HG03342 (cell line): ENCODE results near the gene NEFH.

Experiments used
- ATAC-seq: cut with Tn5 transposase; IDR thresholded peaks from one replicate; pipeline ENCODE4 v1.9.1; 2021; ENCODE audit warnings: mild to moderate bottlenecking, moderate library complexity; ENCODE audit not compliant: unreplicated experiment

The NEFH gene

DNA sequence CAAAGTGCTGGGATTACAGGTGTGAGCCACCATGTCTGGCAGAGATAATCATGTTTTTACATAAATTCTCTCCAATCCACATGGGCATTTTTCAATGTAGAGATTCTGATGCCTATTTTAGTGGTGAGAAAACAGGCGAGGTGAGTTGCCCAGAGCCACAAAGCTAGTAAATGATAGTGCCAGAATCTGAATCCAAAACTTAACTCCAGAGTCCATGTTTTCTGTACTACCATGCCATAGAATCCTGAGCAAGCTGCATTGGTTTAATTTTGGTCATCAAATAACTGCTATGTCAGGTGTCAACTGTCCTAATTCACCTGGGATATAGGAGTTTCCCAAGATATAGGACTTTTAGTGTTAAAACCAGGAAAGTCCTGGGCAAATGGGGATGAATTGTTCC lies 13.6 kb downstream of the NEFH start:
- ATAC-seq: no peak

DNA sequence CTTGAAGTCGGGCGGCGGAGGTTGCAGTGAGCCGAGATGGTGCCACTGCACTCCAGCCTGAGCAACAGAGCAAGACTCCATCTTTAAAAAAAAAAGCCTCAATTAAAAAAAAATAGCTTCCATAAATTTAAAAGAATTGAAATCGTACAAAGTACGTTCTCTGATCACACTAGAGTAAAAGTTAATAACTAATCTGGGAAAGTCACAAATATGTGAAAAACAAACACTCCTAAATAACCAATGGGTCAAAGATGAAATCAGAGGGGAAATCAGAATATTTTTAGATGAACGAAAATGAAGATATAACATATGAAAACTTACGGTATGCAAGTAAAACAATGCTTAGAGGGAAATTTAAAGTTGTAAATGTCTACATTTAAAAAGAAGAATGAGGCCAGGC lies 19.8 kb downstream of the NEFH start:
- ATAC-seq: no peak

DNA sequence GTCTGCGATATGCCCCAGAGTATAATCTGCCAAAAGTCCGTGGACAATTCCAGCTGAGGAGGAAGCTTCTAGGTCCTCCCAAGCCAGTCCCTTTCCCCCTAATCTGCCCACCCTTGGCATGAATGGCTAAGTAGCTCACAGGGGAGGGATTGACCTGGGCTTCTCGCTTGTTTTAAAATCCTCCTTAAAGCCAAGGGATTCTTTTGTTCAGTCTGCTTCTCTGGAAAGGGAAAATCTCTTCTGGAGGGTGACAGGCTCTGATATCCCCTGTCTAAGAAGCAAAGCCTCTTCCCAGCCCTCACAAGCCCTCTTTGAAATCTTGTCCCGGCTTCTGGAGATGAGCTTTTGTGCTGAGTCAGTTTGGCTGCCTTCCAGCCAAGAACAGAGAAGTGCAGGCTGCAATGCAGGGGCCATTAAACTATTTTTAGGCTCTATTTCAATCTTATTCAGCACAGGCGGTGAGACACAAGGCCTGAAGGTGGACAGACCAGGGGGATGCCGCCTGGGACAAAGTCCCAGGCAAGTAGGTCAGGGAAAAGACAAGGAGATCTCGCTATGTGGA lies 23.9 kb downstream of the NEFH start:
- no peak for ATAC-seq

DNA sequence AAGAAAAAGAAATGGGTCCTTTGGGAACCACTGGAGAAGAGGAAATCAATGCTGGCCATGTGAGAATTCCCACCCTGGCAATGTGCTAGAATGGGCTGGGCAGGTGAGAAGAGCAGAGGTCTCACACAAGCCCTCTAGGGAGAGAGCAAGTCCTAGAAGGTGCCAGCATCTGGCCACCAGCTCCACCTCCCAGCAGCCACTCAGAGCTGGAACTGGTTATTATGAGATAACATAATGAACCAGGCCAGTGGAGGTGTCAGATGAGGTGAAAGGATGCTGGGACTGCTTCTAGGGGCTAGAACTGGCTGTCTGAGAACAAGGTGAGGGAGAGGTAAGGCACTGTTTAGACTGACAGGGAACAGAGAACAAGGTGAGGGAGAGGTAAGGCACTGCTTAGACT lies 29.3 kb downstream of the NEFH start:
- ATAC-seq: no peak

DNA sequence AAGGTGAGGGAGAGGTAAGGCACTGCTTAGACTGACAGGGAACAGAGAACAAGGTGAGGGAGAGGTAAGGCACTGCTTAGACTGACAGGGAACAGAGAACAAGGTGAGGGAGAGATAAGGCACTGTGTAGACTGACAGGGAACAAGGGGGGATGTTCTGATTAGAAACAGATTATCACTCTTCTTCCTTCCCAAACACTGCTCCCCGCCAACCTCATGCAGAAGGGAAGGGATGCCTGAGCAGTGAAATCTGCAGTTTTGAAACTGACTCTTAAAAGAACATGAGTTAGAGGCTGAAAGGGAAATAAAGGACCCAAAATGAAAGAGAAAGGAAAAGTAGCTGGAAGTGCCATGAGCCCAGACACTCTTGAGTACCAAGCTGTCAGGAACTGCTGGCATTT lies 29.8 kb downstream of the NEFH start:
- ATAC-seq: no peak

DNA sequence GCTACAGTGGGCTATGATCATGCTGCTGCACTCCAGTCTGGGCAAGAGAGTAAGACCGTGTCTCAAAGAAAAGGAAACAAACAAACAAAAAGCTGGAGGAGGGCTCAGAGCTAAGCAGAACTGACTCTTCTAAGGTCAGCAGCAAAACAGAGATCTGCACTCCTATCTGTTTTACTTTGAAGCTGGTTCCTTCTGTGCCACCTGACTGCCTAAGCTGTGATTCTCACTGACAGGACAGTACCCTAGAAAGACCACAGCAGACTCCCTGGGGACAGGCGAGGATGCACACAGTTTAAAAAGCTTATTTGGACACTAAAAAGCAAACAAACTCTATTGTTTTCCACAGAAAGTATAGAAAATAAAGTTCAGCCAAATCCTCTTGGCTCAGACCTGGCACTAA lies 30.5 kb downstream of the NEFH start:
- ATAC-seq: no peak

DNA sequence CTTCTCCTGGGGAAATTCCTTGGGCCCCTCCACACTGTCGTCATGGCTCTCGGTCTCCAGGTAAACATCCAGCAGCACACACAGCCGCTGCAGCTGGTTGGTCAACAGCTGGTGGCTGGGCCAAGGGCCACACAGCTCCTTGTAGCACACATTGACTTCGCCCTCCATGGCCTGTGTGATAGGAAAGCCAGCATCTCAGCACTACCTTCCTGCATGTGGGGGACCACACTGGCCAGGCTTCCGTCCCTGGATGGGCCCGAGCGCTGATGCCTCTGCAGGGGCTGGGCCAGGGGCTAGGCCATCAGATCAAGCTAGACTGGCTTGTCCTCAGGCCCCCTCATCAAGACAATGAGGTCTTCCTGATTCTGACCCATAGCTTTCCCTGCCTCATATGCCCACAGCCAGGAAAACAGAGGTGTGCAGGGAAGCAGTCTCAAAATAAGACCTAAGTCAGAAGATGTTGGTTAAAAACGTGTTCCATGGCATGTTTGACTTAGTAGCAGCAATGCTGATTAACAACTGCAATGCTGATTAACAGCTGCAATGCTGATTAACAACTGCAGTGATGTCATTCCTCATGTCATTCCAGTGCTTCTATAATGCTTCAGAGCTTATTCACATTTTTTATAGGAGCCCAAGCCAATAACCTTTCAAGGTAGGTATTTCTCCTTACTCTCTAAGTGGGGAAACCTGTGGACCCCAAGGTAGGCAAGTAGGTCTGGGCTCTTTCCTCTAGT lies 31.3 kb downstream of the NEFH start:
- ATAC-seq: no peak

DNA sequence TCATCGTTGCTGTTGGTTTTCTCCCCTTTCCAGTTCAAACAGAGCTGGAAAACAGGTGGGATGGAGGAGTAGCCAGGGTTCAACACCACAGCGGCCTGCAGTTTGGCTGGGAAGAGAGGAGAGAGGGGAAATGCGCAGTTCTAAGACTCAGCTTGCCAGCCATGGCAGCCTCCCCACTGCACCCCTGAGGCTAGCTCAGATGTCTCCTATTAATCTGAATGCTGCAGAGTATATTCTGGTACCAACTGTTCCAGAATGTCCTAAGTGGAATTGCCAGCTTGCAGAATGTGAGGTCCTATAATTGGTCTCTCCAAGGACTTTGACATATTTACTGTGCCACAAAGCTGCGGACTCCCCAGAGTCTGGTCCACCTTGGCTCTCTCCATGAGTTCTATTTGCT lies 32.0 kb downstream of the NEFH start:
- no peak for ATAC-seq

DNA sequence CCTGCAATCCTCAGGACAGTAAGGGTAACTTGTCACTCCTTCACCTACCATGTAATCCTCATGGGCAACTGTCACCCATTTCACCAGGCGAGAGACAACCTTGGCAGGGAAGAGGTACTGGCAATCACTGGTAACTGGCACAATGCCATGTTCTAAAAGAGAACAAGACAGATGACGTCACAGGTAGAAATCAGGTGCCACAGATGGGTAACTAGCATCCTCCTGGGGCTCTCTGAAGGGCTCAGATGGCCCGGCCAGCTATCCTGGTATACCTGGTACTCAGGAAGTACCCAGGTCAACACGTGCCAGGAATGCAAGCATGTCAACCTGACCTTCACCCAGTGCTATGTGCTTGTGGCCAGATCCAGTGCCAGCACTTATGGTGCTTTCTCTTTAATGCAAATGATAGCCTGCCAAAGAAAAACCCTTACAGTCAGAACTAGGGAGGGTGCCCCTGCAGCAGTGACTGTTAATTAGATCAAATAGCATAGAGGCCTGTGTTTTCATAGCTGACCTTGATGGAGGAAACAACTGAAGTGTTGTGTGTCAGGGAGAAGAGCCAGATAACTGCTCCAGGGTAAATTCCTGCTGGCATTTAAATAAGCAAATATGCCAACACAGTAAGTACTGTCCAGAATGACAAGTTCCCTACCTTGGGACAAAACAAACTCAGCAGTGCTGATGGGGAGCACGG lies 37.3 kb downstream of the NEFH start:
- no peak for ATAC-seq

DNA sequence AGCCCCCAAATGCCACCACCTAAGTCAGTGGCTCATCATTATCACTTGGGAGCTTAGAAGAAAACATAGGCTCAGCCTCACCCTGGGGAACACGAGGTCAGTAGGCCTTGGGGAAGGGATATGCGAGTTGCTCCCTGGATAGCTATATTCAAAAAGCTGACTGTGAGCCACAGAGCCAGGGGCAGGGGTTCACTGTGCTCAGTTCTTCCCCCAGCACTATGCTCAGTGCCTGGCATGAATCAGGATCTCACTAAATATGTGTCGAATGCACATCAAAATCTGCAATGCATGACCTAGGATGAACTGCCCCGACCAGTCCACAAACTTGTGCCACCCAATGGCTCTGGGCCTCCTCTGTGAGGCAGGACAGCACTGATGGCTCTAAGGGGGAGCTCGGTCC lies 38.4 kb downstream of the NEFH start:
- ATAC-seq: no peak

DNA sequence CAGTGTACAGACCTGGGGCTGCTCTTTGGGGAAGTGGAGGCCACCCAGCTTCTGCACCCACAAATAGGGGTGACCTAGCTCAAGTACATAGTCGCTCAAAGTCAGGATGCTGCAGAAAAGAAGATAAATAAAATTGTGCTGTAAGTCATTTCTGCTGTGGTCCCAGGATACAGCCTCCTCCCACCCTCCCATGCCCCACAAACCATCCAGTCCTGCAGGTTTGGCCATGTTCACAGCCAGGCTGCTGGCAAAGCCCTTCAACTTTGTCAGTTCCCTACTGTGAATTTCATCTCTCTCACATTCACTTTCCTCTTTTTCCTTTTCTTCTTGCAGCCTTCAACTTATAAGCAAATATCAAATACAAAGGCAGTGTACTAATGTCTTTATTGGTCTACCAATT lies 40.0 kb downstream of the NEFH start:
- no peak for ATAC-seq

DNA sequence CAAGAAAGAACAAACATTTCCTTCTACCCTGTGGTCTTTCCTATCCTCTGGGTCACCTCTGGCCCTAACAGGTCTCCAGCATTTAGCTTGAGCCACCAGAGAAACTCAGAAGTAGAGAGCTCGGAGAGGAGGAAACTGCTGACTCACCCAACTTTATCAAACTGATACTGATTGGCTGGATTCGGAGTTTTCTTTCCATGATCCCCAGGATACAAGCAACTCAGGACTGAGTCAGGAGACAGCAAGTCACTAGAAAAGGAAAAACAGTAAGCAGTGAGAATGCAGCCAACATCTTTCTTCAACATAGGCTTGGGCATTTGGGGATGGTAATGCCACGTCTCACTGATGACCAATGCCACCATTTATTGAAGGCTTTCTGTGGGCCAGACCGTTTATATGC lies 40.8 kb downstream of the NEFH start:
- ATAC-seq: no peak

DNA sequence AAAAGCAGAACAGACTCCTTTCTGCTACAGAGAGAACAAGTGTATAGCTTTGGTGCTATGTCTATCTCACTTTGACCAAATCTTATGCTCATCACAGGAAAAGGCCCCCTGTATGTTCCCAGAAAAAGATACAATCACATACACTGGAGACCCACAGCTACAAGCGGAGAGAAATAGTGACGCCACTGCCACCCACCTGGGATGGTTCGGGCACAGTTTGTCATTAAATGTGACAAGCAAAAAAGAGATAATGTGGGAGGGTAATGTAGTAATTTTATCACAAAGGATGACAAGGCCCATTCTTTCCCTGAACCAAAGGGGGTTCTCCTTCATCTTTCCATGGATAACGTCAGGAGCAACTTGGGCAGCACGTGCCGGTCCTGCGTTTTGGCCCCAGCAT lies 41.5 kb downstream of the NEFH start:
- no peak for ATAC-seq

DNA sequence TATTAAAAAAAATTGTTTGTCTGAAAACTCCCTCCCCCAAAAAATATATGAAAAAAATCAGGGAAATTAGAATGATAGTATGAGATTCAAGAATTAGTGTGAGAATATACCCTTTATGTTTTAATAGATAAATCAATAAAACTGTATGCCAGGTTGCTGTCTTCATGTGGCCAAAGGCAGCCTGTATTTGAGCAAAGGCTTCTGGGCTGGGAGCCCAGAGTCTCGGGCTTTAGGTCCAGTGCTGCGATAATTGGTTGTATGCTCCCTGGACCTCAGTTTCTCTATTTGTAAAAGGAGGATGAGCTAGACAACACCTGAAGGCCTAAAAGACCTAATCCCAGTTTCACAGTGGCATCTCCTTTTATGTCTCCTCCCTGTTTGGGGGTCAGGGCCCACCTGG lies 43.7 kb downstream of the NEFH start:
- no peak for ATAC-seq

DNA sequence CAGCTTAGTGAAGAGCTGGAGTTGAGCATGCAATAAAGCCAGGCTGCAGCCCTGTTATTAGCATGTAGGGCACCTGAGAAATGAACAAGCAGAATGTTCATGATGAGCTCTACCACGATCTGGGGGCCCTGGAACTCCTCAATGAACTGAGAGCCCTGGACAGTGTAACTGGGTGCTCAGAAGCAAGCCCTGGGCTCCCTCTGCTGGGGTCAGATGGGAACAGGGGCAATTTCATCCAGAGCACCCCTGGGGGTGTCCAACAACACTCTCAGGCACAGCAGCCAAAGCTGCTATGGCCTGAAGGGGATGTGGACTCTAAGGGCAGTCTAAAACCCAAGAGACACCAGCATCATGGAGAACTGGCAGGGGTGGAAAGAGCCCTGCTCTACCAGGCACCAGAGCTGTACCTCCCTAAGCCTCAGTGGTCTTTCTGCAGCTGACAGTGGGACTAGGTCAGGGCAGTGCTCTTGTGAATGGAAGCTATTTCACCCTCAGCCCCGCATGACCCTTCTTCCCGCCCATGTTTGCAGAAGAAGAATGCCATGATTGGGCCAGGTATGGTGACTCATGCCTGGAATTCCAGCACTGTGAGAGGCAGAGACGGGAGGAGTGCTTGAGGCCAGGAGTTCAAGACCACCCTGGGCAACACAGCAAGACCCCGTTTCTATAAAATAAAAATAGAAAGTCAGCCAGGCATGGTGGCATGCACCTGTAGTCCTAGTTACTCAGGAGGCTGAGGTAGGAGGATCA lies 44.6 kb downstream of the NEFH start:
- no peak for ATAC-seq

DNA sequence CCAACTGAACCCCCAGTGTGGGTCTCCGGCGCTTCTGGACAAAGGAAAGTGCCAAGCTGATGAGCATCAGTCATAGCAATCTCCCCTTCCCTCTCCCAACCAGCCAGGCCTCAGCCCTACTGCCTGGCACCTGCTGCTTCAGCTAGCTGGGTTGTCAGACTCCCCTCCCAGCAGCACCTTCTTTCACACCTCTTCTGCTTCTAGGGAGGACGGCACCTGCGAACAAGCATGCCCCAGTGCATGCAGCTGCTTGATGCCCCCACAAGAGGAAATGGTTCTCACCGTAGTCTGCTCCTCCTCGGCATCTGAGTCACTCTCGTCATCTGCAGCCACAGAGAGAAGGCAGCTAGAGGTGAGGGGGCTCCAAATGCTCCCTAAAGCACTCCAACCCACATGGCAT lies 48.1 kb downstream of the NEFH start:
- no peak for ATAC-seq

DNA sequence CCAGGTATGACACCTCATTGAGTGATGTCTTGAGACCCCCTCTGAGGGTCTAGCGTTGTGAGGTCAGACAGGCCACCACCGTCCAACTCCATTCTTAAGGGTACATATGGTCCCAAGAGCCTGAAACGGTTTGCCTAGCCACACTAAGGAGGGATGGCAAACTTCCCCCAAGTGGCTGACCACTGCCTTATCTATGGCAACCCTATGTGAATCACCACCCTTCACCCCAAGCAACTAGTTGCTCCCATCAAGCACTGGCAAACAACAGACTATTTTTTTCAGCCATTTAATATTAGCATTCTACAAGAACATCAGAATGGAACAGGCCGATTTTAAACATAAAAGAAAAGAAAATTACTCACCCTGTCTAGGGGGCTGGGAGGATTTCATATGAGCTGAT lies 50.7 kb downstream of the NEFH start:
- no peak for ATAC-seq

DNA sequence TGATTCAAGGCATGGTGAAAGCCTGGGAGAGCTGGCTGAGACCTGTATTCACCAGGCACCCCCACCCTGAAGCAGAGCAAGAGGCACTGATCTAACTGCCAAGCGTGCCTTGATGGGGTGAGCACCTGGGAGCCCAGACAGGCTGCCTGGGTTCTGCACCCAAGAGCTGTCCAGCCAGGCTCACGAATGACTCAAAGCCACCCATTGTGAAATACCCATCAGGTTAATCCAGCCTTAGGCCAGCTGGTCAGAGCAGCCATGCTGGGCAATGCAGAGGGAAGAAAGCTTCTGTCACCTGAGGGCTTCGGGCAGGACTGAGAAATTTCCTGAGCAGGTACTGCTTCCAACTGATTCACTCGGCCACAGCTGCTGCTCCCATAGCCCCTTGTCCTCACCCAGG lies 51.4 kb downstream of the NEFH start:
- ATAC-seq: no peak

DNA sequence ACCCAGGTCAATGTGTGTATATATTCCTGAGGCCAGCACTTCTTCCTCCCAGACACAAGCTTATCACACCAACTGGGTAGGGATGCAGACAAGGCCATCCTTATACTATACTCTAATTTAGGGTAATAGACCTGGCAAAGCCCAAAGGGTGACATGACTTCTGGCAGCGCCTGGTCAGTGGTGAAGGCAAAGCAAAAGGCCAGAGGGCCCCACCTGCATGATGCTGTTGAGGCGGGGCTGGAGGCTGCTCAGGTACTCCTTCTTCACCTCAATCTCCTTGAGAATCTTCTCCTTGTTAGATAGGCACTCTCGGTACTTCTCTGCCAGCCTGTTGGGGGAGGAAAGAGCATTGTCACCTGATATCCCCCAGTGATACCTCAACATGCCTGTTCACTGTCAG lies 56.4 kb downstream of the NEFH start:
- ATAC-seq: no peak

DNA sequence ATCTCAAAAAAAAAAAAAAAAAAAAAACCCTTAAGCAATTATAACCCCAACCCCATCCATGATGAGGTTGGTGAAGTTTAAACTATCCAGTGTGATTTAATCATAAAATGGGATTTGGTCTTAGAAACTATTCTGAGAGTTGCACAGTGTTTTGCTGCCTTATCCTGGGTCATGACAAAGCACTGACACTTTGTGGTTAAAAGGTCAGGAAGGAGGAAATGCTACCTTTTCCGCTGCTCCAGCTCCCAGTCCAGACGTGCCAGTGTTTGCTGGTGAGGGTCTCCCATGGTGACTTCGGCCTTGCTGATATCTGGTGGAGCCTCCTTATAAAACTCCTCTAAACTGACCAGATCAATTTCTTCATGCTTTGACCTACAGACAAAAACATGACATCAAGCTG lies 59.1 kb downstream of the NEFH start:
- no peak for ATAC-seq
